Neural cell (in vitro differentiated cells): ENCODE measurements around the gene MYO5A. TPM values are rescaled to one million over a fixed set of nuclear protein-coding genes. Genes with fewer than 3 reads are reported as not detected.

Experiments
- H2AFZ ChIP-seq: fragments of 200-600, 300-800 bp; sonication (generic), shearing (Covaris generic); 2 replicates; pipeline ENCODE4 v1.6.0; 2014; ENCODE audit warnings: low read depth, mild to moderate bottlenecking, antibody characterized with exemption, low read length, moderate library complexity
- H3F3A ChIP-seq: fragments of 200-600 bp; shearing (Covaris generic); 2 replicates; pipeline ENCODE4 v1.6.1; 2016; ENCODE audit warnings: mild to moderate bottlenecking, moderate library complexity, mixed read lengths, antibody characterized with exemption, low read length; ENCODE audit not compliant: insufficient read depth, poor library complexity, severe bottlenecking
- H3K27ac ChIP-seq: fragments of 200-600, 300-800 bp; sonication (generic), shearing (Covaris generic); 2 replicates; pipeline ENCODE4 v1.5.1; 2014; ENCODE audit warnings: mild to moderate bottlenecking, low read length, moderate library complexity
- H3K27me3 ChIP-seq: fragments of 300-800, 200-600 bp; sonication (generic), shearing (Covaris generic); 2 replicates; pipeline ENCODE4 v1.6.0; 2014; ENCODE audit warnings: mild to moderate bottlenecking, low read depth, low read length, moderate library complexity; ENCODE audit not compliant: insufficient read depth
- H3K36me3 ChIP-seq: fragments of 300-800, 200-600 bp; sonication (generic), shearing (Covaris generic); 2 replicates; pipeline ENCODE4 v1.5.1; 2014; ENCODE audit warnings: mild to moderate bottlenecking, antibody characterized with exemption, low read length, moderate library complexity; ENCODE audit not compliant: insufficient read depth
- H3K4me2 ChIP-seq: fragments of 300-800, 200-600 bp; sonication (generic), shearing (Covaris generic); 2 replicates; pipeline ENCODE4 v1.6.0; 2014; ENCODE audit warnings: mild to moderate bottlenecking, low read length
- H3K4me3 ChIP-seq: fragments of 300-800, 200-600 bp; sonication (generic), shearing (Covaris generic); 2 replicates; pipeline ENCODE4 v1.5.1; 2014; ENCODE audit warnings: mild to moderate bottlenecking, low read length, moderate library complexity
- H3K79me2 ChIP-seq: fragments of 200-600 bp; shearing (Covaris generic); replicated peaks from 2 replicates; pipeline ENCODE4 v1.6.0; 2014; ENCODE audit warnings: mild to moderate bottlenecking, low read length, moderate library complexity; ENCODE audit not compliant: insufficient read depth
- H3K9ac ChIP-seq: fragments of 300-800, 200-600 bp; sonication (generic), shearing (Covaris generic); 2 replicates; pipeline ENCODE4 v1.6.1; 2016; ENCODE audit warnings: mild to moderate bottlenecking, low read length, mixed read lengths
- H3K9me2 ChIP-seq: fragments of 200-600 bp; shearing (Covaris generic); 2 replicates; pipeline ENCODE4 v1.6.1; 2016; ENCODE audit warnings: mild to moderate bottlenecking, low read length, mixed read lengths; ENCODE audit not compliant: insufficient read depth
- H3K9me3 ChIP-seq: fragments of 200-600, 300-800 bp; sonication (generic), shearing (Covaris generic); 2 replicates; pipeline ENCODE4 v1.6.1; 2016; ENCODE audit warnings: mild to moderate bottlenecking, mixed run types, low read length, moderate library complexity, mixed read lengths
- H4K20me1 ChIP-seq: fragments of 200-600 bp; shearing (Covaris generic); 2 replicates; pipeline ENCODE4 v1.6.1; 2016; ENCODE audit warnings: mild to moderate bottlenecking, mixed run types; ENCODE audit not compliant: insufficient read depth
- CTCF ChIP-seq: fragments of 450-650 bp; IDR thresholded peaks from 2 replicates; pipeline ENCODE4 v1.5.1; 2014; ENCODE audit warnings: antibody characterized with exemption, mild to moderate bottlenecking, moderate library complexity; ENCODE audit not compliant: poor library complexity, severe bottlenecking
- EP300 ChIP-seq: fragments of 450-650 bp; conservative IDR thresholded peaks from 2 replicates; pipeline ENCODE4 v1.6.1; 2014; ENCODE audit warnings: antibody characterized with exemption, mild to moderate bottlenecking, moderate library complexity; ENCODE audit not compliant: poor library complexity, severe bottlenecking
- EZH2 ChIP-seq: fragments of 200-600, 300-800 bp; shearing (Covaris generic), sonication (generic); IDR thresholded peaks from 2 replicates; pipeline ENCODE4 v1.6.1; 2014; ENCODE audit warnings: antibody characterized with exemption, low read length, borderline replicate concordance, mild to moderate bottlenecking; ENCODE audit not compliant: insufficient read depth, poor library complexity, severe bottlenecking
- MXI1 ChIP-seq: fragments of 450-650 bp; conservative IDR thresholded peaks from 2 replicates; pipeline ENCODE4 v1.6.1; 2014; ENCODE audit warnings: antibody characterized with exemption, mild to moderate bottlenecking; ENCODE audit not compliant: poor library complexity, severe bottlenecking
- POLR2AphosphoS5 ChIP-seq: IDR thresholded peaks from 2 replicates; pipeline ENCODE4 v1.6.1; 2012
- RAD21 ChIP-seq: fragments of 450-650 bp; conservative IDR thresholded peaks from 2 replicates; pipeline ENCODE4 v1.6.1; 2014; ENCODE audit warnings: antibody characterized with exemption, mild to moderate bottlenecking, moderate library complexity
- REST ChIP-seq: IDR thresholded peaks from 2 replicates; pipeline ENCODE4 v1.6.1; 2012; ENCODE audit warnings: borderline replicate concordance
- SMC3 ChIP-seq: fragments of 450-650 bp; conservative IDR thresholded peaks from 2 replicates; pipeline ENCODE4 v1.6.1; 2014; ENCODE audit warnings: antibody characterized with exemption, mild to moderate bottlenecking, moderate library complexity; ENCODE audit not compliant: poor library complexity
- TAF1 ChIP-seq: IDR thresholded peaks from 2 replicates; pipeline ENCODE4 v1.6.1; 2012; ENCODE audit warnings: low read depth
- polyA plus RNA-seq: library from polyadenylated mRNA; depleted of rRNA; stranded (reverse); fragments of >200 nt; gene quantifications from 2 replicates; pipeline ENCODE4 v1.2.3, GENCODE V29; 2014

The MYO5A gene
- polyA plus RNA-seq, 1 donor from 2014 or later = 43.8 TPM

GRCh38 chr15:52464478-52464877 lies 64.2 kb downstream of the MYO5A start:
- H2AFZ ChIP-seq = no peak overlapping the region
- H3K9ac ChIP-seq = no peak overlapping the region
- no peaks in the 10 kb centered on the region for H3F3A ChIP-seq
- H4K20me1 ChIP-seq = no peaks in the 10 kb centered on the region
- TF ChIP-seq TAF1 (no peak), POLR2AphosphoS5 (no peak), SMC3 (no peak), RAD21 (no peak)
- H3K9me3 ChIP-seq = no peaks in the 10 kb centered on the region
- H3K27ac ChIP-seq = no peak overlapping the region
- no peaks in the 10 kb centered on the region for H3K9me2 ChIP-seq
- no peaks in the 10 kb centered on the region for H3K27me3 ChIP-seq
- no peaks in the 10 kb centered on the region for H3K36me3 ChIP-seq
- peaks cover 33% of the 10 kb centered on the region for H3K79me2 ChIP-seq
- no peak overlapping the region for H3K4me2 ChIP-seq
- H3K4me3 ChIP-seq = no peak overlapping the region

- no peak overlapping the region for H3K9ac ChIP-seq
- H3K4me3 ChIP-seq = no peak overlapping the region
- H3K79me2 ChIP-seq = peaks cover 33% of the 10 kb centered on the region
- no peaks in the 10 kb centered on the region for H3K27me3 ChIP-seq
- H3K27ac ChIP-seq = no peak overlapping the region
- TF ChIP-seq MXI1 = no peak
- no peak for TF ChIP-seq POLR2AphosphoS5
- no peak for TF ChIP-seq SMC3
- TF ChIP-seq CTCF = no peak
- no peak for TF ChIP-seq TAF1
- TF ChIP-seq EZH2 = no peak
- no peak for TF ChIP-seq RAD21
- TF ChIP-seq REST = no peak
- no peak for TF ChIP-seq EP300
- no peaks in the 10 kb centered on the region for H3K9me2 ChIP-seq
- H2AFZ ChIP-seq = no peak overlapping the region
- H3F3A ChIP-seq = no peaks in the 10 kb centered on the region
- no peaks in the 10 kb centered on the region for H3K9me3 ChIP-seq
- H3K36me3 ChIP-seq = no peaks in the 10 kb centered on the region
- H4K20me1 ChIP-seq = no peaks in the 10 kb centered on the region
- H3K4me2 ChIP-seq = no peak overlapping the region
Measured at GRCh38 chr15:52464040-52464439, 64.6 kb downstream of the MYO5A start.

GRCh38 chr15:52463638-52464037 lies 65.0 kb downstream of the MYO5A start:
- Histone ChIP-seq H2AFZ (no peak overlapping the region), H3K9me2 (no peaks in the 10 kb centered on the region), H3K4me2 (no peak overlapping the region), H4K20me1 (no peaks in the 10 kb centered on the region), H3F3A (no peaks in the 10 kb centered on the region), H3K36me3 (no peaks in the 10 kb centered on the region), H3K79me2 (peaks cover 33% of the 10 kb centered on the region), H3K9ac (no peak overlapping the region), H3K4me3 (no peak overlapping the region), H3K27ac (no peak overlapping the region), H3K27me3 (no peaks in the 10 kb centered on the region), H3K9me3 (no peaks in the 10 kb centered on the region)
- no peak for TF ChIP-seq REST
- peak; percentile 21 for TF ChIP-seq RAD21
